ENCODE measurements around the gene NT5DC3.

DNA sequence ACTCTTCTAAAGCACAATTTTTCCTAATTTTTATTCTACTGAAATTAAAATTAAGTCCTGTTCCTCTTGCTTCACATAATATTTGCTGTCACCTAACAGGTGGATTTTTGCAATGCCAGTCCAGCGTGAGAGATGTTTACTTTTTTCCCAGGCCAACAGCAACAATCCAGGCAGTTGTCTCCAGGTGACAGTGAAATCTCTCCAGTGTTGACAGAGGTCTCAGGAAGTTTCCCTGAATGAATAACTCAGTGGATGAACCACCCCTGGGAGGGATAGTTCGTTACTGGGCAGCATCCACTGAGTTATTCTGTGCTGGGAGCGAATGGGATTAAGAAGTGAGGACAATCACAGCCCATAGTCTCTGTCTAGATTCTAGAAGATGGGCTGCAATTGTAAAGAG is 7.1 kb upstream of the NT5DC3 start:
- TF ChIP-seq, protein P1, sequence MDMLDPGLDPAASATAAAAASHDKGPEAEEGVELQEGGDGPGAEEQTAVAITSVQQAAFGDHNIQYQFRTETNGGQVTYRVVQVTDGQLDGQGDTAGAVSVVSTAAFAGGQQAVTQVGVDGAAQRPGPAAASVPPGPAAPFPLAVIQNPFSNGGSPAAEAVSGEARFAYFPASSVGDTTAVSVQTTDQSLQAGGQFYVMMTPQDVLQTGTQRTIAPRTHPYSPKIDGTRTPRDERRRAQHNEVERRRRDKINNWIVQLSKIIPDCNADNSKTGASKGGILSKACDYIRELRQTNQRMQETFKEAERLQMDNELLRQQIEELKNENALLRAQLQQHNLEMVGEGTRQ (IDR thresholded peaks at IDR 0.05) = no peak
- TF ChIP-seq, protein P2, sequence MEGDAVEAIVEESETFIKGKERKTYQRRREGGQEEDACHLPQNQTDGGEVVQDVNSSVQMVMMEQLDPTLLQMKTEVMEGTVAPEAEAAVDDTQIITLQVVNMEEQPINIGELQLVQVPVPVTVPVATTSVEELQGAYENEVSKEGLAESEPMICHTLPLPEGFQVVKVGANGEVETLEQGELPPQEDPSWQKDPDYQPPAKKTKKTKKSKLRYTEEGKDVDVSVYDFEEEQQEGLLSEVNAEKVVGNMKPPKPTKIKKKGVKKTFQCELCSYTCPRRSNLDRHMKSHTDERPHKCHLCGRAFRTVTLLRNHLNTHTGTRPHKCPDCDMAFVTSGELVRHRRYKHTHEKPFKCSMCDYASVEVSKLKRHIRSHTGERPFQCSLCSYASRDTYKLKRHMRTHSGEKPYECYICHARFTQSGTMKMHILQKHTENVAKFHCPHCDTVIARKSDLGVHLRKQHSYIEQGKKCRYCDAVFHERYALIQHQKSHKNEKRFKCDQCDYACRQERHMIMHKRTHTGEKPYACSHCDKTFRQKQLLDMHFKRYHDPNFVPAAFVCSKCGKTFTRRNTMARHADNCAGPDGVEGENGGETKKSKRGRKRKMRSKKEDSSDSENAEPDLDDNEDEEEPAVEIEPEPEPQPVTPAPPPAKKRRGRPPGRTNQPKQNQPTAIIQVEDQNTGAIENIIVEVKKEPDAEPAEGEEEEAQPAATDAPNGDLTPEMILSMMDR (IDR thresholded peaks at IDR 0.05) = no peak
- TF ChIP-seq FOSL2 (IDR thresholded peaks at IDR 0.05) (no peak), FOSL2 (CRISPR knock-in tag; IDR thresholded peaks at IDR 0.05) (no peak), RAD21 (conservative IDR thresholded peaks at IDR 0.05 in 1 of 2, IDR thresholded peaks at IDR 0.05 in 1 of 2) (no peak), POLR2A (IDR thresholded peaks at IDR 0.05; ENCODE audit: low read length) (no peak)
- TF ChIP-seq, protein P3, sequence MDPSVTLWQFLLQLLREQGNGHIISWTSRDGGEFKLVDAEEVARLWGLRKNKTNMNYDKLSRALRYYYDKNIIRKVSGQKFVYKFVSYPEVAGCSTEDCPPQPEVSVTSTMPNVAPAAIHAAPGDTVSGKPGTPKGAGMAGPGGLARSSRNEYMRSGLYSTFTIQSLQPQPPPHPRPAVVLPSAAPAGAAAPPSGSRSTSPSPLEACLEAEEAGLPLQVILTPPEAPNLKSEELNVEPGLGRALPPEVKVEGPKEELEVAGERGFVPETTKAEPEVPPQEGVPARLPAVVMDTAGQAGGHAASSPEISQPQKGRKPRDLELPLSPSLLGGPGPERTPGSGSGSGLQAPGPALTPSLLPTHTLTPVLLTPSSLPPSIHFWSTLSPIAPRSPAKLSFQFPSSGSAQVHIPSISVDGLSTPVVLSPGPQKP (IDR thresholded peaks at IDR 0.05; ENCODE audit: low read depth, low read length) = no peak
